ENCODE measurements around the gene MFGE8.
A peak's percentile ranks its signal among the peaks of the same experiment; 100 is the strongest.

Gene MFGE8

DNA sequence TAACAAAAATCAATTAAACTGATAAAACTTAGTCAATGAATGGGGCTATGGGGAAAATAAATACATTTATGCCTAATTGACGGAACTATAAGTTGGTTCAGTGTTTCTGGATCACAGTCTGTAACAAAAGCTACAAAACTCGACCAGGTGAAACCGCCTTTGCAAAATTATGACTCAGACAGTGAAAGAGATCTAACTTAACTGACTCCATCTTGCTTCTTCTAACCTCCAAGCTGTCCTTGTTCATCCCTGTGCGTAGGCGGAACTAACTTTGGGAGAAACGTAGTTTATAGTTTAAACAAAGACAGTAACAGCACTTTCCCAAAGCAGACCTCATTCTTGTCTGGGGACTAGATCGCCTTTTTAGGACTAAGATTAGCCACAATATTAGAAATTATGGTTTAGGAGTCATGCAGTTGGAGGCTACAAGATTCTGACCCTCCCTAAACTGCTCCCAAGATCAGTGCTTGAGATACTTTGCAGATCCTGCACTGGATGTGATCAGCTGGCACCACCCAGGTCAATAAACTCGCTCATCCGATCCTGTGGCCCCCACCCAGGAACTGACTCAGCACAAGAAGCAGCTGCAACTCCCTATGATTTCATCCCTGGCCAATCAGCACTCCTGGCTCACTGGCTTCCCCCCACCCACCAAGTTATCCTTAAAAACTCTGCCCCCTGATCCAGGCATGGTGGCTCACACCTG, 7.2 kb upstream of the MFGE8 start:
- DNase-seq: no peak

DNA sequence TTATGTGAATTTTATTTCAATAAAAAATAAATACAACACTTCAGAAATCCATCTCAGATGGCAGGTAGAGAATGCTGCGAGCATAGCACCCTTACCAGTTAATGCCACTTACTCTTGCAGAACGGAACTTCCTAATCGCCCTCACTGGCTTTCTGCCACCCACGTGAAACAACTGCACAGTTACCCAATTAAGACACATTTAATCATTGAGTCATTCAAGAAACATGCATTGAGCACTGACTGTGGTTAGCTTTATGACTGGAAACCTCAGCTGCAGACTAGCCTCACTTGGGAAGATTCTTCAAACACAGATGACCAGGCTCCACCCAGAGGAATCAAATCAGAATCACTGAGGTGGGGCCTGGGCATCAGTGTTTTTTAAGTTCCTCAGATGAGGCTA, 5.6 kb upstream of the MFGE8 start:
- no peak for DNase-seq

- DNase-seq: no peak
Measured at GRCh38 chr15:88917760-88918159, 4.6 kb upstream of the MFGE8 start.

GRCh38 chr15:88915354-88915753, 2.2 kb upstream of the MFGE8 start:
- no peak for DNase-seq

DNA sequence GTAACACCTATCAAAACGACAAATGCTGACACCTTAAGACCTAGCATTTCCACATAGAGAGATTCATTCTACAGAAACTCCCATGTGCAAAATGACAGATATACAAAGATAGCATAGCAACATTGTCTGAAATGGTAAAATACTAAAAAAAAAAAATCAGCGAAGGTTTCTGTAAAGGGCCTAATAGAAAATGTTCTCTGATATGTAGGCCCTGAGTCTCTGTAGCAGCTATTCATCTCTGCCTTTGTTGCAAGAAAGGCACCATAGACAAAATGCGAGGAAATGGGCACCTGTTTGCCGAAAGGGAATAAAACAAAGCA, 631 bp upstream of the MFGE8 start:
- DNase-seq: no peak

GRCh38 chr15:88912500-88912921, 668 bp downstream of the MFGE8 start:
- peak in 1 of 51 donors; percentile 18 for DNase-seq

DNA sequence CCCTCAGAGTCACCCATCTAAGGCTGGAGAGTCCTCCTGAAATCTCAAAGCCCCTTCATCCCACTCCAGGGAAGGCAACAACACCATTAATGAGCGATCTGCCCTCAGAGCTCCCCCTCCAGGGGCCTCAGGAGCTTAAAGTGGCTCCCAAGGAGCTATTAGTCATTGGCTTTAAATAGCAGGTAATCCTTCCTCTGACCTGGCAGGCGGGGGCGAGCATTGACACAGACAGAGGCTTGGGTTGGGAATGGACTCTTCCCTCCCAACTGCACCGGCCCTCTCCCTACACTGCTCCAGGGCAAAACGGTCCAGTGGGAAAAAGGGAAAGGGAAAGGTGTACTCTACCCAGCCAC, 1.4 kb downstream of the MFGE8 start:
- no peak for DNase-seq

GRCh38 chr15:88909956-88910831, 3.0 kb downstream of the MFGE8 start:
- DNase-seq: no peak

GRCh38 chr15:88908697-88909621, 4.2 kb downstream of the MFGE8 start:
- DNase-seq: no peak

DNA sequence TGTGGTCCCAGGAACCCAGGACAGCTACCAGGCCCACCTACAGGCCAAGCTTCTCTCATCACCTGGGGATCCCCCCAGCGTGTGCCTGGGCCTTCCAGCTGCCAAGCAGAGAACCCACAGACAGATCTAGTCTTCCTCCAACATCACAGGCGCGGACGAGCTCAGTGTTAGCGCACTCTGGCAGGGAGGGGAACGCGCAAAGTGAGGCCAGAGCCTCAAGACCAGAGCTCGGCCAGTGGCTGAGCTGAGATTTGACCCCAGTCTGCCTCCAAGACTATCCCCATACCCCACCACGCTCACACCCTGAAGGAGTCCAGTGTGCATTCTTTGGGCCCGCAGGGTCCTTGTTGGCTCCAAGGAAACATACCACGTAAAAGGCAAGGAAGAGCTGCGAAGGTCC, 5.1 kb downstream of the MFGE8 start:
- DNase-seq: no peak

DNA sequence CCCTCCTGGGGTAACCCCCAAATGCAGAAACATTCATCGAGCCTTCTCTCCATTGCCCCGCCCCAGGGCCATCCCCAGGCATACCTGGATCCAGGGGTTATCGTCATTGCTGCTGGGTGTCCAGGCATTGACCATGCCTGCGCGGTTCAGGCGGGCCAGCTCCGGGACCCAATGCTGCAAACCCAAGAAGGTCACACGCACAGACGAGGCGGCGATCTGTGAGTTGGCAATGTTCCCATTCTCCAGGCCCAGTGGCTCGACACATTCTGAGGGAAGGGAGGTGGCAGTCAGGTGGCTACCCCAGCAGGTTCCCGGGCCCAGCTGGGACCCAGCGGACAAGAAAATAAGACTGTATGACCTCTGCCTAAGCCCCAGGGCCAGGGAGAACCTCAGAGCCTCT, 6.1 kb downstream of the MFGE8 start:
- DNase-seq: peak in 1 of 51 donors; percentile 6

- no peak for DNase-seq
Measured at GRCh38 chr15:88906551-88906950, 6.6 kb downstream of the MFGE8 start.

DNA sequence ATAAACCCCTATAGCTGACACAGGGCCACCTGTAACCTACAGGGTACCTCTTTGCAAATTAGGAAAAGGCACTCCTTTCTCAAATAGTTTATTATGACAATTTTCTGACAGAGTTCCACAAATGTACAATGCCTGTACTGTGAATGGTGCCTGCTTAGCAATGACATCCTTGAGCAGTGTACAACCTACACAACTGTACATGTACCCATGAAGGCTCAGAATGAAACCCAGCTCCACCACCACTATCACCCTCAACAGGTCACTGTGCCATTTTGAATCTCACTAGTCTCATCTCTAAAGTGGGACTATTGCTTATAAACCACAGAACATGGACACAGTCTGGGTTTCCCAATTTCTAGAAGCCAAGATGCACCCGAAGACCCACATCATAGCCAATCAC, 7.0 kb downstream of the MFGE8 start:
- DNase-seq: no peak

GRCh38 chr15:88905576-88905975, 7.6 kb downstream of the MFGE8 start:
- no peak for DNase-seq

GRCh38 chr15:88904624-88905327, 8.4 kb downstream of the MFGE8 start:
- DNase-seq: peak in 49 of 51 donors; percentile 7 to 83 (median 61)

GRCh38 chr15:88904257-88904623, 8.9 kb downstream of the MFGE8 start:
- no peak for DNase-seq

DNA sequence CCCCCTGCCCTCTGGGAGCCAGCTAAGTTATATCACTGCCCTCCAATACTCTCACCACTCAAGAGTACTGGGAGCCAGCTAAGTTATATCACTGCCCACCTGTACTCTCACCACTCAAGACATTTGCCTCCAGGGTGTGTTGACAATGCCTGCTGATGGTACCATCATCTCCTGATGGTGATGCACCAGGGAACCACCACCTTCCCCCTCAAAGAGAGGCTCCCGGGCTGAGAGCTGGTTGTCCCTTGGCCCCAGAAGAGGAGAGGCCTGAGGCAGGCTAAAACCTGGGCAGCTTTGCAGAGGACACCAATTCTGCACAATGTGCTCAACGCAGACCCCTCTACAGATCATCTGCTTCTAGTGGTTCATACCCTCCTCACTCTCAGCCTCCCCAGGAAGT, 10.3 kb downstream of the MFGE8 start:
- DNase-seq: no peak

DNA sequence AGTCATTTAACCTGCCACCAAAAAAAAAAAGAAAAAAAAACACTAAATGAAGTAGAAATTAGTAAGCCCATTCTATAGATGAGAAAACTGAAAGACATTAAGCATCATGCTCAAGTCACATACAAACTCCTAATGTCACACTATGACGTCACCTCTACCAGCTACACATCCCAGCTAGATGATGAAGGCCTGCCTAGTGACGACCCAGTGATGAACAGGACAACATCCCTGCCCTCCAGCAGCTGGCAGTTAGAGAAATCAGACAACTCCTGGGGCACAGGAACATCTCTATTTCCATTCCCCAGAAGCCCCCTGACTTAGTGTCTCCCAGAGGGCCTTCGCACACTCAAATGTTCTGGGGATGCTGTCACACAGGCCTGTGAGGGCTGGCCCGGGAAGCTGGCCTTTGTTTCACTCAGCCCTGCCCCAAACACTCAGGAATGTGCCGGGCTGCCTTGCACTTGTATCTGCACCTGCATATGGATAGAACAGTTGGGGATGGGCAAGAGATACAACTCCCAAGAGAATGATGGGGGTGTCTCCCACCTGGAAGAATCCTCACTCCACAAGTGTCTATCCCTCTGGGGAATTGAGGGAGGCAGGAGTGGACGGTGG, 10.9 kb downstream of the MFGE8 start:
- DNase-seq: no peak

- no peak for DNase-seq
Measured at GRCh38 chr15:88901508-88902220, 11.5 kb downstream of the MFGE8 start.

- DNase-seq: no peak
Measured at GRCh38 chr15:88900982-88901418, 12.2 kb downstream of the MFGE8 start.
